Thoracic aorta (tissue), 2 donors: ENCODE results near the gene DGKG. TPM values are rescaled to one million over a fixed set of nuclear protein-coding genes. Genes with fewer than 3 reads are reported as not detected.

Experiments used
- ATAC-seq: fragments of 150-250 bp; one replicate; pipeline ENCODE4 v1.8.0; 2017; ENCODE audit warnings: low read depth; ENCODE audit not compliant: insufficient number of reproducible peaks, low FRiP score
- DNase-seq: peaks from one replicate; pipeline ENCODE4 v3.0.0-alpha.2; 2020; ENCODE audit warnings: low spot score
- H3K27ac ChIP-seq, 2 donors: fragments of 200-600 bp; sonication (generic); 1 replicate in 1 of 2; 2 replicates in 1 of 2; pipeline ENCODE4 v1.5.1; 2016; ENCODE audit warnings: mild to moderate bottlenecking in 2 of 2, moderate library complexity in 2 of 2
- H3K27me3 ChIP-seq: fragments of 200-600 bp; sonication (generic); replicated peaks from 2 replicates; pipeline ENCODE4 v1.6.0; 2016; ENCODE audit warnings: mild to moderate bottlenecking; ENCODE audit not compliant: insufficient read depth
- H3K36me3 ChIP-seq: fragments of 200-600 bp; sonication (generic); one replicate; pipeline ENCODE4 v1.5.1; 2016
- H3K4me1 ChIP-seq, 2 donors: fragments of 200-600 bp; sonication (generic); 1 replicate in 1 of 2; 2 replicates in 1 of 2; pipeline versions ENCODE4 v1.5.1 to v1.6.0; 2016; ENCODE audit warnings: low read depth in 2 of 2, mild to moderate bottlenecking in 1 of 2; ENCODE audit not compliant: control insufficient read depth in 1 of 2
- H3K4me3 ChIP-seq: fragments of 200-600 bp; sonication (generic); 2 replicates; pipeline ENCODE4 v1.5.1; 2016; ENCODE audit warnings: mild to moderate bottlenecking
- H3K9me3 ChIP-seq: fragments of 200-600 bp; sonication (generic); 2 replicates; pipeline ENCODE4 v1.5.1; 2016
- CTCF ChIP-seq: fragments of 200-600 bp; sonication (generic); IDR thresholded peaks from one replicate; pipeline ENCODE4 v1.5.1; 2019; ENCODE audit warnings: antibody characterized with exemption
- total RNA-seq, 2 donors: library from RNA; depleted of rRNA; stranded (reverse); fragments of >200 nt; gene quantifications; one replicate each; pipeline versions ENCODE4 v1.1.0 to v1.2.3, GENCODE V29; 2016

The DGKG gene
- total RNA-seq, 2 donors from 2014 or later: 12.5 to 16.7 TPM

GRCh38 chr3:186193534-186194450, 168.2 kb downstream of the DGKG start:
- H3K4me3 ChIP-seq: peak overlapping the region; percentile 57
- H3K4me1 ChIP-seq: peaks cover 0 to 8% of the 10 kb centered on the region in 2 donors
- H3K27ac ChIP-seq: no peak overlapping the region
- no peaks in the 10 kb centered on the region for H3K27me3 ChIP-seq
- DNase-seq (no peak), ATAC-seq (no peak)
- no peaks in the 10 kb centered on the region for H3K9me3 ChIP-seq
- H3K36me3 ChIP-seq: no peaks in the 10 kb centered on the region
- TF ChIP-seq CTCF: no peak

GRCh38 chr3:186192823-186193222, 169.2 kb downstream of the DGKG start:
- Histone ChIP-seq H3K4me1 (peaks cover 0 to 8% of the 10 kb centered on the region in 2 donors), H3K9me3 (no peaks in the 10 kb centered on the region), H3K4me3 (no peak overlapping the region), H3K27ac (no peak overlapping the region), H3K27me3 (no peaks in the 10 kb centered on the region), H3K36me3 (no peaks in the 10 kb centered on the region)
- ATAC-seq (no peak), DNase-seq (no peak)
- TF ChIP-seq CTCF: no peak

GRCh38 chr3:186189492-186189891, 172.5 kb downstream of the DGKG start:
- peaks cover 0 to 8% of the 10 kb centered on the region in 2 donors for H3K4me1 ChIP-seq
- no peak overlapping the region for H3K27ac ChIP-seq
- H3K4me3 ChIP-seq: no peak overlapping the region
- H3K27me3 ChIP-seq: no peaks in the 10 kb centered on the region
- H3K9me3 ChIP-seq: no peaks in the 10 kb centered on the region
- no peaks in the 10 kb centered on the region for H3K36me3 ChIP-seq
- no peak for TF ChIP-seq CTCF
- DNase-seq (no peak), ATAC-seq (no peak)

- Histone ChIP-seq H3K4me3 (no peak overlapping the region), H3K4me1 (no peaks in the 10 kb centered on the region), H3K27ac (no peak overlapping the region), H3K36me3 (no peaks in the 10 kb centered on the region), H3K9me3 (no peaks in the 10 kb centered on the region), H3K27me3 (no peaks in the 10 kb centered on the region)
- DNase-seq (no peak), ATAC-seq (no peak)
- TF ChIP-seq CTCF: no peak
Observed at GRCh38 chr3:186187401-186188275, 174.4 kb downstream of the DGKG start.
